ENCODE measurements around the gene TRIM69. TPM values are rescaled to one million over a fixed set of nuclear protein-coding genes. Genes with fewer than 3 reads are reported as not detected.

The TRIM69 gene
- total RNA-seq, 2 donors from 2014 or later, result 5.7 to 13.1 TPM

- H3K27me3 Mint-ChIP-seq (ENCODE audit: insufficient read depth), result peaks cover 7% of the 10 kb centered on the region
- 91 to 100% methylated on average over 1 of the region's 1 CpG for WGBS, 2 experiments (ENCODE audit: insufficient coverage in 1 of 2, insufficient read length in 1 of 2)
- no peak overlapping the region for H3K9ac ChIP-seq (ENCODE audit: extremely low read depth, low read length, poor library complexity, severe bottlenecking)
- H3K9me3 Mint-ChIP-seq, result peaks cover 18% of the 10 kb centered on the region
- peaks cover 3% of the 10 kb centered on the region for H3K4me1 Mint-ChIP-seq
- no peaks in the 10 kb centered on the region for H3K4me1 ChIP-seq (ENCODE audit: control insufficient read depth, insufficient read depth, low read length)
- no peaks in the 10 kb centered on the region for H3K27me3 ChIP-seq (ENCODE audit: control insufficient read depth, insufficient read depth, low read length, poor library complexity, severe bottlenecking)
- H3K9me3 ChIP-seq (ENCODE audit: control insufficient read depth, low read length), result no peaks in the 10 kb centered on the region
- DNase-seq, result no peak
- no peaks in the 10 kb centered on the region for H3K36me3 Mint-ChIP-seq (ENCODE audit: low read depth)
- no peak overlapping the region for H3K27ac ChIP-seq (ENCODE audit: low read depth, low read length)
- TF ChIP-seq CTCF (conservative IDR thresholded peaks at IDR 0.05), result no peak
- H3K4me3 Mint-ChIP-seq, result no peak overlapping the region
- H3K36me3 ChIP-seq (ENCODE audit: control insufficient read depth, insufficient read depth, low read length), result no peaks in the 10 kb centered on the region
- no peak overlapping the region for H3K27ac Mint-ChIP-seq
- H3K4me3 ChIP-seq (ENCODE audit: low read length), result no peak overlapping the region
Observed at GRCh38 chr15:44692659-44693058, 43.7 kb upstream of the TRIM69 start.

- Histone ChIP-seq H3K4me3 (ENCODE audit: low read length) (no peak overlapping the region), H3K27ac (ENCODE audit: low read depth, low read length) (no peak overlapping the region), H3K4me1 (ENCODE audit: control insufficient read depth, insufficient read depth, low read length) (no peaks in the 10 kb centered on the region), H3K9ac (ENCODE audit: extremely low read depth, low read length, poor library complexity, severe bottlenecking) (no peak overlapping the region), H3K27me3 (ENCODE audit: control insufficient read depth, insufficient read depth, low read length, poor library complexity, severe bottlenecking) (no peaks in the 10 kb centered on the region), H3K9me3 (ENCODE audit: control insufficient read depth, low read length) (no peaks in the 10 kb centered on the region), H3K36me3 (ENCODE audit: control insufficient read depth, insufficient read depth, low read length) (no peaks in the 10 kb centered on the region)
- no peak for TF ChIP-seq CTCF (conservative IDR thresholded peaks at IDR 0.05)
- H3K36me3 Mint-ChIP-seq (ENCODE audit: low read depth), result no peaks in the 10 kb centered on the region
- DNase-seq, result no peak
- H3K4me1 Mint-ChIP-seq, result peaks cover 3% of the 10 kb centered on the region
- H3K4me3 Mint-ChIP-seq, result no peak overlapping the region
- peaks cover 2% of the 10 kb centered on the region for H3K9me3 Mint-ChIP-seq
- peaks cover 4% of the 10 kb centered on the region for H3K27me3 Mint-ChIP-seq (ENCODE audit: insufficient read depth)
- 91 to 94% methylated on average over 2 to 4 of the region's 4 CpGs for WGBS, 2 experiments (ENCODE audit: insufficient coverage in 1 of 2, insufficient read length in 1 of 2)
- H3K27ac Mint-ChIP-seq, result no peak overlapping the region
Observed at GRCh38 chr15:44694416-44694815, 41.9 kb upstream of the TRIM69 start.

DNA sequence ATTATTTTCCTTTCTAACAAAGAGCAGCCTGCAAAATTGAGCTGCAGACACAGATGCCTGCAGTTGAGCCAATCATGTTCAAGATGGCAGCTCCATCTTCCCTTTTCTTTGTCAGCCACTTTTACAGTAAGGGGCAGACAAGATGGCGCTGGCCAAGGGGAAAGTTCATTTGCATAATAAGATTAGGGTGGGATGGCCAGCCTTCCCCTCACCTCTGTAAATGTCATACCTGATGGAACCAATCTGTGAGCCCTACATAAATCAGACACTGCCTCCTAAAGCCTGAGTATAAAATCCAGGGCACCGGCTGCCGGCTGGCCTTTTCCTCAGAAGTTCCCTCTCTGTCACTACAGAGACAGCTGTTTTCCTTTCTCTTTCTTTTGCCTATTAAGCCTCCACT, 41.0 kb upstream of the TRIM69 start:
- Mint-ChIP-seq H3K27me3 (ENCODE audit: insufficient read depth) (peaks cover 9% of the 10 kb centered on the region), H3K36me3 (ENCODE audit: low read depth) (no peaks in the 10 kb centered on the region), H3K27ac (no peak overlapping the region), H3K4me1 (peaks cover 3% of the 10 kb centered on the region), H3K4me3 (no peak overlapping the region), H3K9me3 (no peaks in the 10 kb centered on the region)
- Histone ChIP-seq H3K9me3 (ENCODE audit: control insufficient read depth, low read length) (no peaks in the 10 kb centered on the region), H3K4me1 (ENCODE audit: control insufficient read depth, insufficient read depth, low read length) (no peaks in the 10 kb centered on the region), H3K36me3 (ENCODE audit: control insufficient read depth, insufficient read depth, low read length) (no peaks in the 10 kb centered on the region), H3K27me3 (ENCODE audit: control insufficient read depth, insufficient read depth, low read length, poor library complexity, severe bottlenecking) (no peaks in the 10 kb centered on the region), H3K4me3 (ENCODE audit: low read length) (no peak overlapping the region), H3K9ac (ENCODE audit: extremely low read depth, low read length, poor library complexity, severe bottlenecking) (no peak overlapping the region), H3K27ac (ENCODE audit: low read depth, low read length) (no peak overlapping the region)
- 89 to 99% methylated on average over 3 of the region's 3 CpGs for WGBS, 2 experiments (ENCODE audit: insufficient coverage in 1 of 2, insufficient read length in 1 of 2)
- TF ChIP-seq CTCF (conservative IDR thresholded peaks at IDR 0.05), result no peak
- no peak for DNase-seq
